Measurements from ENCODE around the gene LYPD6B. TPM values are rescaled to one million over a fixed set of nuclear protein-coding genes. Genes with fewer than 3 reads are reported as not detected.

LYPD6B gene
- total RNA-seq, 1 donor from 2014 or later: 10.1 TPM

GRCh38 chr2:149047118-149047517, 8.6 kb downstream of the LYPD6B start:
- H3K27ac ChIP-seq: no peak overlapping the region
- no peak for DNase-seq (ENCODE audit: extremely low spot score in 2 of 2)
- no peak overlapping the region for H3K4me3 ChIP-seq
- no peaks in the 10 kb centered on the region for H3K9me3 ChIP-seq
- TF ChIP-seq POLR2AphosphoS5 (IDR thresholded peaks at IDR 0.05; ENCODE audit: insufficient read depth in 1 of 2, low read depth in 1 of 2): no peak
- TF ChIP-seq, protein P1, sequence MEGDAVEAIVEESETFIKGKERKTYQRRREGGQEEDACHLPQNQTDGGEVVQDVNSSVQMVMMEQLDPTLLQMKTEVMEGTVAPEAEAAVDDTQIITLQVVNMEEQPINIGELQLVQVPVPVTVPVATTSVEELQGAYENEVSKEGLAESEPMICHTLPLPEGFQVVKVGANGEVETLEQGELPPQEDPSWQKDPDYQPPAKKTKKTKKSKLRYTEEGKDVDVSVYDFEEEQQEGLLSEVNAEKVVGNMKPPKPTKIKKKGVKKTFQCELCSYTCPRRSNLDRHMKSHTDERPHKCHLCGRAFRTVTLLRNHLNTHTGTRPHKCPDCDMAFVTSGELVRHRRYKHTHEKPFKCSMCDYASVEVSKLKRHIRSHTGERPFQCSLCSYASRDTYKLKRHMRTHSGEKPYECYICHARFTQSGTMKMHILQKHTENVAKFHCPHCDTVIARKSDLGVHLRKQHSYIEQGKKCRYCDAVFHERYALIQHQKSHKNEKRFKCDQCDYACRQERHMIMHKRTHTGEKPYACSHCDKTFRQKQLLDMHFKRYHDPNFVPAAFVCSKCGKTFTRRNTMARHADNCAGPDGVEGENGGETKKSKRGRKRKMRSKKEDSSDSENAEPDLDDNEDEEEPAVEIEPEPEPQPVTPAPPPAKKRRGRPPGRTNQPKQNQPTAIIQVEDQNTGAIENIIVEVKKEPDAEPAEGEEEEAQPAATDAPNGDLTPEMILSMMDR (IDR thresholded peaks at IDR 0.05): no peak
- TF ChIP-seq POLR2A (IDR thresholded peaks at IDR 0.05): no peak
- intact Hi-C loops (cut with DNase I): no loop called here
- H3K4me1 ChIP-seq: no peaks in the 10 kb centered on the region
- no peaks in the 10 kb centered on the region for H3K36me3 ChIP-seq
- no peaks in the 10 kb centered on the region for H3K27me3 ChIP-seq

- Histone ChIP-seq H3K4me3 (no peak overlapping the region), H3K27ac (no peak overlapping the region), H3K9me3 (no peaks in the 10 kb centered on the region), H3K4me1 (no peaks in the 10 kb centered on the region), H3K27me3 (no peaks in the 10 kb centered on the region), H3K36me3 (no peaks in the 10 kb centered on the region)
- DNase-seq (ENCODE audit: extremely low spot score in 2 of 2): no peak
- intact Hi-C loops (cut with DNase I): no loop called here
- TF ChIP-seq POLR2A (IDR thresholded peaks at IDR 0.05) (no peak), POLR2AphosphoS5 (IDR thresholded peaks at IDR 0.05; ENCODE audit: insufficient read depth in 1 of 2, low read depth in 1 of 2) (no peak)
- TF ChIP-seq, protein P1 (IDR thresholded peaks at IDR 0.05): no peak
Measured at GRCh38 chr2:149049142-149049541, 10.6 kb downstream of the LYPD6B start.

GRCh38 chr2:149050188-149050587, 11.7 kb downstream of the LYPD6B start:
- intact Hi-C loops (cut with DNase I): no loop called here
- H3K27ac ChIP-seq: no peak overlapping the region
- TF ChIP-seq POLR2A (IDR thresholded peaks at IDR 0.05) (no peak), POLR2AphosphoS5 (IDR thresholded peaks at IDR 0.05; ENCODE audit: insufficient read depth in 1 of 2, low read depth in 1 of 2) (no peak)
- TF ChIP-seq, protein P1 (IDR thresholded peaks at IDR 0.05): no peak

DNA sequence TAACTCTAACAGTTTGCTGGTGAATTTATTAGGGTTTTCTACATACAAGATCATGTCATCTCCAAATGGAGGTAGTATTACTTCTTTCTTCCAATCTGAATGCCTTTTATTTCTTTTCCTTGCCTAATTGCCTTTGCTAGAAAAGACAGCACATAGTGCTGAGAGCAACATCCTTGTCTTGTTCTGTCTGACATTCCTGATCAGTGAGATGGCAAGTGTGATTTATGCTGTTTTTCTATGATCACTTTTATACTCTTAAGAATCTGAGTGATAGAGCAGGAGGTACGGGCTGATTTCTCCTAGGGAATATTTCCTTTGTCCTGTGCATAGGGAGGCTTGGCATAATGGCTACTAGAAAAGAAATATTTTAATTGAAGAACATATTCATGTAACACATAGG, 17.3 kb downstream of the LYPD6B start:
- DNase-seq (ENCODE audit: extremely low spot score in 2 of 2): no peak
- Histone ChIP-seq H3K27ac (no peak overlapping the region), H3K27me3 (no peaks in the 10 kb centered on the region), H3K9me3 (no peaks in the 10 kb centered on the region), H3K4me3 (no peak overlapping the region), H3K36me3 (no peaks in the 10 kb centered on the region), H3K4me1 (no peaks in the 10 kb centered on the region)
- intact Hi-C loops (cut with DNase I): no loop called here
- TF ChIP-seq POLR2AphosphoS5 (IDR thresholded peaks at IDR 0.05; ENCODE audit: insufficient read depth in 1 of 2, low read depth in 1 of 2) (no peak), POLR2A (IDR thresholded peaks at IDR 0.05) (no peak)
- TF ChIP-seq, protein P1 (IDR thresholded peaks at IDR 0.05): no peak

More at GRCh38 chr2:149050188-149050587, 11.7 kb downstream of the LYPD6B start:
- H3K4me1 ChIP-seq: no peaks in the 10 kb centered on the region
- no peak overlapping the region for H3K4me3 ChIP-seq
- H3K9me3 ChIP-seq: no peaks in the 10 kb centered on the region
- H3K36me3 ChIP-seq: no peaks in the 10 kb centered on the region
- DNase-seq (ENCODE audit: extremely low spot score in 2 of 2): no peak
- no peaks in the 10 kb centered on the region for H3K27me3 ChIP-seq

DNA sequence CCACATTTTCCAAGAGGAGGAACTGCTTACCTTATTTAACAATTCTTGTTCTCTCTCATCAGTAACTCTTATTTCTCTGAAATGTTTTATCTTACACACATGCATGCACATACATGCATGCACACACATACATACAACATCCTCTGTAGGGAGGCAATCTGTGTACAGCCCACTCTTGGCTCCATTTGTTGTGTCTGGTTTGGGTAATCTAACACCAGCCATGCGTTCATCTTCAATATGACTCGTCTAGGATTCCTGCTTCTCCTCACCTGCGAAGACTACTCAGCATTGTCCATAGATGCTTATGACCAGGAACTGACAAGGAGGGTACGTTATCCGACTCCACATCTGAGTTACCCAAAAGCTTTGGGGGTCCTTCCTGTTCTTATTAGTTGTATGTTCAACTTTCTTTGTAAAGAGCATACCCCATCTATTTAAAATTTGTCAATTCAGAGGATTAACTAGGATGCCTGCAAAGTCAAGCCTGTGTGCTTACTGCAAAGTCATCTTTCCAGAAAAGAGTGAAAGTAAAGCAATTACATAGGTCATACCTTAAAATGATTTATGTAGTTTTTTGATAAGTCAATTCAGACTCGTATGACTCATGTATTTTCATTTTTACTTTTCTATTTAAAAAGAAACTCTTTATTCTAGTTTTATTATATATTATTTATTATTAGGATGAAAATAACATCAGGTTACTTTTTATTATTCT, 18.2 kb downstream of the LYPD6B start:
- H3K4me3 ChIP-seq: no peak overlapping the region
- TF ChIP-seq POLR2AphosphoS5 (IDR thresholded peaks at IDR 0.05; ENCODE audit: insufficient read depth in 1 of 2, low read depth in 1 of 2) (no peak), POLR2A (IDR thresholded peaks at IDR 0.05) (no peak)
- TF ChIP-seq, protein P1 (IDR thresholded peaks at IDR 0.05): no peak
- no peaks in the 10 kb centered on the region for H3K27me3 ChIP-seq
- H3K9me3 ChIP-seq: no peaks in the 10 kb centered on the region
- H3K27ac ChIP-seq: no peak overlapping the region
- H3K36me3 ChIP-seq: no peaks in the 10 kb centered on the region
- no peaks in the 10 kb centered on the region for H3K4me1 ChIP-seq
- intact Hi-C loops (cut with DNase I): no loop called here
- no peak for DNase-seq (ENCODE audit: extremely low spot score in 2 of 2)

All from vagina (tissue), 2 donors.